ENCODE data around the gene MGME1.

DNA sequence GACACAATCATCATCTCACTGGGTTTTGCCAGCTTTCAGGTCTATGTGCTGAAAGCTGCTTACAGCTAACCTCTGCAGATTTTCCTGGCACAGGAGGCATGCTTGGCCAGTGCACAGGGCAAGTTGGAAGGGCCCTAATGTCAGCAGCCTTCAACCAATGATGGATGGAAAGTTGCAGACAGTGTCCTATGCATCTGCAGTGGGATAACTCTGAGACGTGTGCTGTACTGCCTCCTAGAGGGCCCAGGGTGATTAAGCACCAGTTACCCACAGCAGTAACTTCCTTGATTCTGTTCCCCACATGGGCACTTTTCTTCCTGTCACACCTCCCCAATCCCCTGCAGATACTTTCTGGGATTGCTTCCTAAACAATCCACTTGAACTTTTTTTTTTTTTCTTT, 50.2 kb downstream of the MGME1 start:
- TF ChIP-seq, protein P1, sequence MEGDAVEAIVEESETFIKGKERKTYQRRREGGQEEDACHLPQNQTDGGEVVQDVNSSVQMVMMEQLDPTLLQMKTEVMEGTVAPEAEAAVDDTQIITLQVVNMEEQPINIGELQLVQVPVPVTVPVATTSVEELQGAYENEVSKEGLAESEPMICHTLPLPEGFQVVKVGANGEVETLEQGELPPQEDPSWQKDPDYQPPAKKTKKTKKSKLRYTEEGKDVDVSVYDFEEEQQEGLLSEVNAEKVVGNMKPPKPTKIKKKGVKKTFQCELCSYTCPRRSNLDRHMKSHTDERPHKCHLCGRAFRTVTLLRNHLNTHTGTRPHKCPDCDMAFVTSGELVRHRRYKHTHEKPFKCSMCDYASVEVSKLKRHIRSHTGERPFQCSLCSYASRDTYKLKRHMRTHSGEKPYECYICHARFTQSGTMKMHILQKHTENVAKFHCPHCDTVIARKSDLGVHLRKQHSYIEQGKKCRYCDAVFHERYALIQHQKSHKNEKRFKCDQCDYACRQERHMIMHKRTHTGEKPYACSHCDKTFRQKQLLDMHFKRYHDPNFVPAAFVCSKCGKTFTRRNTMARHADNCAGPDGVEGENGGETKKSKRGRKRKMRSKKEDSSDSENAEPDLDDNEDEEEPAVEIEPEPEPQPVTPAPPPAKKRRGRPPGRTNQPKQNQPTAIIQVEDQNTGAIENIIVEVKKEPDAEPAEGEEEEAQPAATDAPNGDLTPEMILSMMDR (IDR thresholded peaks at IDR 0.05) = no peak
- no peak for TF ChIP-seq POLR2A (IDR thresholded peaks at IDR 0.05)

Data from uterus (tissue), 2 donors.